A549 (cell line): ENCODE data around the gene PDGFD.

Experiments
- CEBPB ChIP-seq, 2 experiments: fragments of >200 bp in 1 of 2; sonication (Bioruptor Twin) in 1 of 2; formaldehyde crosslinking in 1 of 2; IDR thresholded peaks; 2 replicates each; pipeline ENCODE4 v1.6.1; 2012 to 2016
- CTCF ChIP-seq: fragments of >200 bp; sonication (Bioruptor Twin); formaldehyde crosslinking; IDR thresholded peaks from 3 replicates; pipeline ENCODE4 v1.5.1; 2016
- EP300 ChIP-seq, 2 experiments: fragments of >200 bp; sonication (Bioruptor Twin); formaldehyde crosslinking; IDR thresholded peaks; 2 replicates in 1 of 2; 3 replicates in 1 of 2; pipeline ENCODE4 v1.6.1; 2016 to 2017
- JUNB ChIP-seq: fragments of >200 bp; sonication (Bioruptor Twin); formaldehyde crosslinking; IDR thresholded peaks from 2 replicates; pipeline ENCODE4 v1.6.1; 2016
- NFE2L2 ChIP-seq: fragments of 150-350 bp; conservative IDR thresholded peaks from 2 replicates; pipeline ENCODE4 v1.6.1; 2014; ENCODE audit warnings: low read length
- NR3C1 ChIP-seq: fragments of >200 bp; sonication (Bioruptor Twin); formaldehyde crosslinking; IDR thresholded peaks from 3 replicates; pipeline ENCODE4 v1.6.1; 2017
- POLR2A ChIP-seq: IDR thresholded peaks from 2 replicates; pipeline ENCODE4 v1.6.1; 2012; ENCODE audit warnings: mild to moderate bottlenecking, low read length
- REST ChIP-seq: fragments of 200-600 bp; sonication (generic); IDR thresholded peaks from 2 replicates; pipeline ENCODE4 v1.6.1; 2016; ENCODE audit warnings: antibody characterized with exemption, mild to moderate bottlenecking, moderate library complexity
- RFX5 ChIP-seq: fragments of 450-650 bp; IDR thresholded peaks from 2 replicates; pipeline ENCODE4 v1.7.1; 2014; ENCODE audit warnings: antibody characterized with exemption, mild to moderate bottlenecking, moderate library complexity
- RNF2 ChIP-seq: fragments of 200-600 bp; sonication (generic); IDR thresholded peaks from 2 replicates; pipeline ENCODE4 v1.6.1; 2016; ENCODE audit warnings: low read depth, mild to moderate bottlenecking, antibody characterized with exemption, moderate library complexity, borderline replicate concordance
- SMC3 ChIP-seq: fragments of >200 bp; sonication (Bioruptor Twin); formaldehyde crosslinking; IDR thresholded peaks from 3 replicates; pipeline ENCODE4 v1.6.1; 2018; ENCODE audit warnings: inconsistent platforms

- TF ChIP-seq POLR2A (no peak), SMC3 (no peak), CTCF (no peak), REST (no peak), NFE2L2 (no peak), EP300 (IDR thresholded peaks at IDR 0.05) (no peak), NR3C1 (no peak), CEBPB (IDR thresholded peaks at IDR 0.05) (no peak), JUNB (no peak), RNF2 (no peak), RFX5 (no peak)
Measured at GRCh38 chr11:104152941-104153505, 10.9 kb downstream of the PDGFD start.
